ENCODE measurements around the gene TIMP3.

- TF ChIP-seq ZNF70 (CRISPR knock-in tag; IDR thresholded peaks at IDR 0.05) (no peak), TOX (CRISPR knock-in tag; IDR thresholded peaks at IDR 0.05; ENCODE audit: borderline replicate concordance) (no peak), SNAI2 (CRISPR knock-in tag; IDR thresholded peaks at IDR 0.05) (no peak), ZFP3 (CRISPR knock-in tag; IDR thresholded peaks at IDR 0.05) (no peak), CSDC2 (CRISPR knock-in tag; IDR thresholded peaks at IDR 0.05) (no peak), TSHZ2 (CRISPR knock-in tag; IDR thresholded peaks at IDR 0.05) (no peak), PATZ1 (CRISPR knock-in tag; IDR thresholded peaks at IDR 0.05; ENCODE audit: borderline replicate concordance) (no peak), ZNF565 (CRISPR knock-in tag; conservative IDR thresholded peaks at IDR 0.05; ENCODE audit: low read depth) (no peak), RARB (CRISPR knock-in tag; IDR thresholded peaks at IDR 0.05) (no peak), ARNTL (CRISPR knock-in tag; IDR thresholded peaks at IDR 0.05; ENCODE audit: borderline replicate concordance, low read depth) (no peak), ZFP30 (CRISPR knock-in tag; IDR thresholded peaks at IDR 0.05) (no peak), TCF4 (CRISPR knock-in tag; IDR thresholded peaks at IDR 0.05; ENCODE audit: borderline replicate concordance) (no peak), GLIS3 (CRISPR knock-in tag; IDR thresholded peaks at IDR 0.05) (no peak)
These were observed 6.9 kb upstream of the TIMP3 start for GRCh38 chr22:32794449-32795213.

Data from SK-N-SH treated with all-trans-retinoic acid at 6 μM for 48 hours (cell line).